Stomach (tissue), 9 donors: ENCODE data around the gene IGLON5. TPM values are rescaled to one million over a fixed set of nuclear protein-coding genes. Genes with fewer than 3 reads are reported as not detected.

ENCODE experiments used
- DNase-seq, 2 donors: peaks; one replicate each; pipeline versions ENCODE4 v3.0.0 to v3.0.0-alpha.2; 2013 to 2019
- H3K27ac ChIP-seq, 5 donors: fragments of 200-600 bp in 4 of 5; sonication (generic) in 4 of 5; one replicate each; pipeline ENCODE4 v1.5.1; 2013 to 2019; ENCODE audit warnings: mild to moderate bottlenecking in 1 of 5, moderate library complexity in 1 of 5
- H3K27me3 ChIP-seq, 3 donors: fragments of 200-600 bp; sonication (generic); one replicate each; pipeline ENCODE4 v1.5.1; 2017 to 2019; ENCODE audit warnings: mixed run types in 1 of 3
- H3K36me3 ChIP-seq, 4 donors: fragments of 200-600 bp; sonication (generic); 1 replicate in 3 of 4; 2 replicates in 1 of 4; pipeline ENCODE4 v1.5.1; 2016 to 2019
- H3K4me1 ChIP-seq, 4 donors: fragments of 200-600 bp; sonication (generic); one replicate each; pipeline ENCODE4 v1.5.1; 2016 to 2019
- H3K4me3 ChIP-seq, 4 donors: fragments of 200-600 bp; sonication (generic) in 3 of 4; one replicate each; pipeline ENCODE4 v1.5.1; 2016 to 2019; ENCODE audit warnings: mild to moderate bottlenecking in 1 of 4
- H3K9me3 ChIP-seq, 4 donors: fragments of 200-600 bp; sonication (generic); one replicate each; pipeline ENCODE4 v1.5.1; 2016 to 2019
- CTCF ChIP-seq, 7 experiments: fragments of 450-650 bp in 4 of 7; fragments of 200-600 bp in 3 of 7; sonication (generic) in 3 of 7; IDR thresholded peaks; one replicate each; pipeline ENCODE4 v1.5.1; 2016 to 2019; ENCODE audit warnings: antibody characterized with exemption in 7 of 7, control low read depth in 2 of 7, mild to moderate bottlenecking in 1 of 7
- EP300 ChIP-seq: sonication (generic); formaldehyde crosslinking; IDR thresholded peaks from one replicate; pipeline ENCODE4 v1.6.1; 2017; ENCODE audit warnings: antibody characterized with exemption
- POLR2A ChIP-seq, 4 donors: fragments of 450-650 bp; IDR thresholded peaks; one replicate each; pipeline ENCODE4 v1.6.1; 2016; ENCODE audit warnings: antibody characterized with exemption in 4 of 4, control low read depth in 2 of 4, mild to moderate bottlenecking in 1 of 4, moderate library complexity in 1 of 4
- POLR2AphosphoS5 ChIP-seq, 3 donors: sonication (generic); formaldehyde crosslinking; IDR thresholded peaks; one replicate each; pipeline ENCODE4 v1.6.1; 2016; ENCODE audit warnings: antibody characterized with exemption in 3 of 3
- WGBS, 5 donors: extraction: QIAGEN DNeasy Blood & Tissue Kit in 3 of 5; methylation state at CpG; one replicate each; pipeline versions ENCODE4 v1.1.5 to v1.1.7; 2013 to 2018; 5-methylcytosine and 5-hydroxymethylcytosine counted together
- intact Hi-C: fragments of 100-400 bp; cut with DNase I; formaldehyde crosslinking; loops from one replicate; pipeline ENCODE4 v1.15.1; 2023; ENCODE audit warnings: low total_unique reads
- polyA plus RNA-seq, 3 donors: library from polyadenylated mRNA; stranded (reverse); fragments of 200-250 nt; gene quantifications; one replicate each; pipeline ENCODE4 v1.2.3, GENCODE V29; 2013
- total RNA-seq, 5 donors: library from RNA; depleted of rRNA; stranded (reverse); fragments of >200 nt; gene quantifications; one replicate each; pipeline versions ENCODE4 v1.1.0 to v1.2.3, GENCODE V29; 2014 to 2016
- donor health status: healthy with polysubstance abuse.
- donor health status: Bipolar disorder and iron deficiency.
- donor health status: healthy.

The IGLON5 gene
- total and polyA plus RNA-seq, 8 donors = 0.13 to 0.18 TPM; not detected in 6

GRCh38 chr19:51366389-51367254 lies 55.2 kb downstream of the IGLON5 start:
- peak; percentile 98 to 99 for DNase-seq
- no peaks in the 10 kb centered on the region for H3K36me3 ChIP-seq
- TF ChIP-seq POLR2AphosphoS5 (IDR thresholded peaks at IDR 0.05) (peak; percentile 88 to 98 (median 94)), EP300 (no peak), CTCF (IDR thresholded peaks at IDR 0.05) (no peak), POLR2A (IDR thresholded peaks at IDR 0.05) (peak in 1 of 4 donors; percentile 83)
- H3K27ac ChIP-seq = peak overlapping the region; percentile 85 to 98 (median 93)
- 0 to 1% (median 1%) methylated on average over 46 to 54 of the region's 54 CpGs for WGBS, 5 donors
- no peaks in the 10 kb centered on the region for H3K27me3 ChIP-seq
- peaks cover 14 to 53% (median 50%) of the 10 kb centered on the region in 4 donors for H3K4me1 ChIP-seq
- intact Hi-C loops = no loop called here
- H3K9me3 ChIP-seq = no peaks in the 10 kb centered on the region
- peak overlapping the region; percentile 72 to 85 (median 77) for H3K4me3 ChIP-seq

GRCh38 chr19:51367255-51367564 lies 55.8 kb downstream of the IGLON5 start:
- H3K9me3 ChIP-seq = no peaks in the 10 kb centered on the region
- peak overlapping the region; percentile 72 to 85 (median 77) for H3K4me3 ChIP-seq
- WGBS, 5 donors = 0 to 2% (median 1%) methylated on average over 10 to 15 of the region's 15 CpGs
- H3K27ac ChIP-seq = peak overlapping the region; percentile 84 to 98 (median 93)
- no peak for DNase-seq
- H3K36me3 ChIP-seq = no peaks in the 10 kb centered on the region
- peaks cover 14 to 53% (median 48%) of the 10 kb centered on the region in 4 donors for H3K4me1 ChIP-seq
- TF ChIP-seq EP300 (no peak), POLR2A (IDR thresholded peaks at IDR 0.05) (peak in 2 of 4 donors; percentile 17 to 76), CTCF (IDR thresholded peaks at IDR 0.05) (no peak), POLR2AphosphoS5 (IDR thresholded peaks at IDR 0.05) (peak in 2 of 3 donors; percentile 97 to 98)
- intact Hi-C loops = no loop called here
- no peaks in the 10 kb centered on the region for H3K27me3 ChIP-seq

- peaks cover 14 to 48% (median 42%) of the 10 kb centered on the region in 4 donors for H3K4me1 ChIP-seq
- intact Hi-C loops = no loop called here
Observed at GRCh38 chr19:51367565-51368365, 56.3 kb downstream of the IGLON5 start.

GRCh38 chr19:51368366-51369282 lies 57.2 kb downstream of the IGLON5 start, which contains the start of gene CLDND2:
Gene CLDND2 (minus strand): TSS chr19:51369003. CDS start chr19:51368577, 426 bp downstream.
- Histone ChIP-seq H3K4me3 (peak within 1 kb of the TSS; percentile 72 to 85 (median 77)), H3K9me3 (no peaks in the 10 kb centered on the region), H3K27me3 (no peaks in the 10 kb centered on the region), H3K36me3 (no peaks in the 10 kb centered on the region), H3K27ac (peak within 1 kb of the TSS; percentile 82 to 98 (median 93)), H3K4me1 (peaks cover 14 to 40% (median 34%) of the 10 kb centered on the region in 4 donors)
- peak in 1 of 2 donors; percentile 32 for DNase-seq
- 62 to 69% (median 63%) methylated on average over 19 to 23 of the region's 23 CpGs for WGBS, 5 donors
- TF ChIP-seq EP300 (no peak), CTCF (IDR thresholded peaks at IDR 0.05) (no peak), POLR2A (IDR thresholded peaks at IDR 0.05) (no peak), POLR2AphosphoS5 (IDR thresholded peaks at IDR 0.05) (no peak)
- intact Hi-C loops = no loop called here

More at GRCh38 chr19:51367565-51368365, 56.3 kb downstream of the IGLON5 start:
- no peak for TF ChIP-seq EP300
- TF ChIP-seq POLR2A (IDR thresholded peaks at IDR 0.05) = peak in 1 of 4 donors; percentile 5
- TF ChIP-seq POLR2AphosphoS5 (IDR thresholded peaks at IDR 0.05) = peak in 2 of 3 donors; percentile 47 to 89
- H3K27ac ChIP-seq = peak overlapping the region; percentile 84 to 98 (median 93)
- H3K4me3 ChIP-seq = peak overlapping the region; percentile 72 to 85 (median 77)
- no peaks in the 10 kb centered on the region for H3K36me3 ChIP-seq
- DNase-seq = peak; percentile 99
- H3K27me3 ChIP-seq = no peaks in the 10 kb centered on the region
- no peaks in the 10 kb centered on the region for H3K9me3 ChIP-seq
- WGBS, 5 donors = 0 to 2% (median 1%) methylated on average over 29 to 64 of the region's 64 CpGs
